GM23338 (cell line): ENCODE data around the gene TMEM219. TPM values are rescaled to one million over a fixed set of nuclear protein-coding genes. Genes with fewer than 3 reads are reported as not detected.

Experiments
- ATAC-seq: fragments of 200-7000 bp; cut with Tn5 transposase; 3 replicates; pipeline ENCODE4 v1.9.1; 2020
- DNase-seq: peaks from one replicate; pipeline ENCODE4 v3.0.0-alpha.2; 2015; ENCODE audit warnings: low spot score
- H2AFZ ChIP-seq: fragments of 200-600 bp; sonication (generic); 2 replicates; pipeline ENCODE4 v1.8.0; 2016; ENCODE audit warnings: antibody characterized with exemption, mild to moderate bottlenecking, moderate library complexity
- H3F3A ChIP-seq: fragments of 200-600 bp; sonication (generic); replicated peaks from 2 replicates; pipeline ENCODE4 v1.8.0; 2017; ENCODE audit warnings: antibody characterized with exemption, mixed run types, low read depth
- H3K27ac ChIP-seq: fragments of 200-600 bp; sonication (generic); 2 replicates; pipeline ENCODE4 v1.6.1; 2016; ENCODE audit warnings: low read depth
- H3K27me3 ChIP-seq: fragments of 200-600 bp; sonication (generic); 2 replicates; pipeline ENCODE4 v1.8.0; 2016; ENCODE audit warnings: mild to moderate bottlenecking, mixed run types, moderate library complexity; ENCODE audit not compliant: insufficient read depth
- H3K36me3 ChIP-seq: fragments of 200-600 bp; sonication (generic); 2 replicates; pipeline ENCODE4 v1.8.0; 2016; ENCODE audit warnings: mild to moderate bottlenecking; ENCODE audit not compliant: insufficient read depth
- H3K4me1 ChIP-seq: fragments of 200-600 bp; sonication (generic); 2 replicates; pipeline ENCODE4 v1.8.0; 2016; ENCODE audit warnings: mild to moderate bottlenecking, moderate library complexity; ENCODE audit not compliant: insufficient read depth
- H3K4me2 ChIP-seq: fragments of 200-600 bp; sonication (generic); 2 replicates; pipeline ENCODE4 v1.7.1; 2017; ENCODE audit warnings: mixed run types
- H3K4me3 ChIP-seq: fragments of 200-600 bp; sonication (generic); 2 replicates; pipeline ENCODE4 v1.6.1; 2016; ENCODE audit warnings: mixed run types
- H3K79me2 ChIP-seq: fragments of 200-600 bp; sonication (generic); replicated peaks from 2 replicates; pipeline ENCODE4 v1.8.0; 2017; ENCODE audit warnings: mild to moderate bottlenecking; ENCODE audit not compliant: insufficient read depth
- H3K9me2 ChIP-seq: fragments of 200-600 bp; sonication (generic); 2 replicates; pipeline ENCODE4 v1.8.0; 2017; ENCODE audit not compliant: insufficient read depth
- H4K20me1 ChIP-seq: fragments of 200-600 bp; sonication (generic); replicated peaks from 2 replicates; pipeline ENCODE4 v1.8.0; 2017; ENCODE audit warnings: mild to moderate bottlenecking; ENCODE audit not compliant: insufficient read depth
- H3K27ac Mint-ChIP-seq: 2 replicates; pipeline ENCODE4 v1.8.0; 2020; ENCODE audit warnings: inconsistent platforms, mild to moderate bottlenecking, moderate library complexity, mixed read lengths
- H3K27me3 Mint-ChIP-seq: 3 replicates; pipeline ENCODE4 v1.8.0; 2022; ENCODE audit warnings: low read depth, mild to moderate bottlenecking, moderate library complexity, mixed read lengths, inconsistent platforms; ENCODE audit not compliant: insufficient read depth, poor library complexity
- H3K36me3 Mint-ChIP-seq: 3 replicates; pipeline ENCODE4 v1.8.0; 2021; ENCODE audit warnings: low read depth, mild to moderate bottlenecking, inconsistent platforms, moderate library complexity, mixed read lengths
- H3K4me1 Mint-ChIP-seq: 3 replicates; pipeline ENCODE4 v1.8.0; 2020; ENCODE audit warnings: mild to moderate bottlenecking, inconsistent platforms, mixed read lengths
- H3K4me3 Mint-ChIP-seq: 3 replicates; pipeline ENCODE4 v1.8.0; 2021; ENCODE audit warnings: moderate library complexity, mild to moderate bottlenecking, inconsistent platforms, mixed read lengths
- H3K9me3 Mint-ChIP-seq: 3 replicates; pipeline ENCODE4 v1.8.0; 2020; ENCODE audit warnings: moderate library complexity, mild to moderate bottlenecking, inconsistent platforms, mixed read lengths
- CREB1 ChIP-seq: fragments of 250-450 bp; sonication (Bioruptor Pico); IDR thresholded peaks from 2 replicates; pipeline ENCODE4 v1.5.0; 2020; ENCODE audit warnings: low read depth, mild to moderate bottlenecking, moderate library complexity
- CTCF ChIP-seq, 2 experiments: fragments of 200-600 bp in 1 of 2; sonication (generic) in 1 of 2; conservative IDR thresholded peaks; 2 replicates each; pipeline versions ENCODE4 v1.5.1 to v1.6.1; 2016 to 2017; ENCODE audit warnings: antibody characterized with exemption in 2 of 2, low read depth in 2 of 2, mild to moderate bottlenecking in 2 of 2, moderate library complexity in 1 of 2
- ETS1 ChIP-seq: IDR thresholded peaks from 2 replicates; pipeline ENCODE4 v1.6.1; 2016; ENCODE audit warnings: antibody characterized with exemption
- EZH2 ChIP-seq: fragments of 200-600 bp; sonication (generic); IDR thresholded peaks from one replicate; pipeline ENCODE4 v1.8.0; 2017; ENCODE audit warnings: antibody characterized with exemption, mild to moderate bottlenecking, low read depth; ENCODE audit not compliant: unreplicated experiment
- EZH2phosphoT487 ChIP-seq: fragments of 200-600 bp; sonication (generic); IDR thresholded peaks from one replicate; pipeline ENCODE4 v1.8.1; 2018; ENCODE audit warnings: antibody characterized with exemption; ENCODE audit not compliant: unreplicated experiment
- JUNB ChIP-seq: IDR thresholded peaks from one replicate; pipeline ENCODE4 v1.6.1; 2016; ENCODE audit warnings: antibody characterized with exemption; ENCODE audit not compliant: unreplicated experiment
- NANOG ChIP-seq: IDR thresholded peaks from 2 replicates; pipeline ENCODE4 v1.6.1; 2016; ENCODE audit warnings: antibody characterized with exemption, borderline replicate concordance
- POLR2AphosphoS5 ChIP-seq: IDR thresholded peaks from 2 replicates; pipeline ENCODE4 v1.6.1; 2016; ENCODE audit warnings: antibody characterized with exemption, low read depth
- STAT1 ChIP-seq: IDR thresholded peaks from one replicate; pipeline ENCODE4 v1.6.1; 2016; ENCODE audit warnings: antibody characterized with exemption; ENCODE audit not compliant: unreplicated experiment
- ZNF114 ChIP-seq: fragments of 250-450 bp; sonication (Bioruptor Pico); IDR thresholded peaks from 2 replicates; pipeline ENCODE4 v1.5.0; 2020; ENCODE audit warnings: mild to moderate bottlenecking, moderate library complexity
- ZNF331 ChIP-seq: fragments of 250-450 bp; sonication (Bioruptor Pico); IDR thresholded peaks from 2 replicates; pipeline ENCODE4 v1.5.0; 2020; ENCODE audit warnings: low read depth, mild to moderate bottlenecking, moderate library complexity
- ZNF462 ChIP-seq: fragments of 250-450 bp; sonication (Bioruptor Pico); IDR thresholded peaks from 2 replicates; pipeline ENCODE4 v1.5.0; 2020; ENCODE audit warnings: mild to moderate bottlenecking, moderate library complexity
- polyA plus RNA-seq: library from polyadenylated mRNA; unstranded; fragments of >200 nt; fragmentation: Nextera tagmentation; extraction: Ambion mirVana; gene quantifications from 2 replicates; pipeline ENCODE4 v1.2.1, GENCODE V29; 2016
- total RNA-seq: library from RNA; depleted of rRNA; stranded (reverse); fragments of >200 nt; shearing (Covaris generic); gene quantifications from 2 replicates; pipeline ENCODE4 v1.2.3, GENCODE V29; 2014

The TMEM219 gene
- total and polyA plus RNA-seq, 2 experiments from 2014 or later, result 50.0 to 82.3 TPM

- DNase-seq (no peak), ATAC-seq (no peak)
- Mint-ChIP-seq H3K4me3 (no peak overlapping the region), H3K4me1 (peaks cover 4% of the 10 kb centered on the region), H3K36me3 (peaks cover 3% of the 10 kb centered on the region), H3K27ac (peak overlapping the region; percentile 63; the same call in 1 of the 2 replicates), H3K9me3 (no peaks in the 10 kb centered on the region), H3K27me3 (peaks cover 9% of the 10 kb centered on the region)
- Histone ChIP-seq H3F3A (no peaks in the 10 kb centered on the region), H2AFZ (no peak overlapping the region), H3K27me3 (no peaks in the 10 kb centered on the region), H3K27ac (no peak overlapping the region), H3K79me2 (no peaks in the 10 kb centered on the region), H3K4me2 (no peak overlapping the region), H3K36me3 (no peaks in the 10 kb centered on the region), H3K9me2 (no peaks in the 10 kb centered on the region), H4K20me1 (no peaks in the 10 kb centered on the region; the same call in 1 of the 2 replicates), H3K4me3 (no peak overlapping the region), H3K4me1 (peaks cover 6% of the 10 kb centered on the region; the same call in 1 of the 2 replicates)
- TF ChIP-seq EZH2phosphoT487, result no peak
Observed at GRCh38 chr16:29913514-29913913, 48.4 kb upstream of the TMEM219 start.

GRCh38 chr16:29915590-29916247 is 46.2 kb upstream of the TMEM219 start:
- ATAC-seq, result no peak
- TF ChIP-seq CREB1 (no peak), NANOG (no peak), CTCF (conservative IDR thresholded peaks at IDR 0.05; ENCODE audit: low read depth in 2 of 2) (no peak), ZNF331 (no peak), ZNF462 (CRISPR knock-in tag) (no peak), EZH2 (no peak), STAT1 (no peak), POLR2AphosphoS5 (no peak), ZNF114 (no peak), EZH2phosphoT487 (no peak), ETS1 (no peak), JUNB (no peak)

More at GRCh38 chr16:29915590-29916247, 46.2 kb upstream of the TMEM219 start:
- DNase-seq, result no peak
- Histone ChIP-seq H2AFZ (no peak overlapping the region), H3K4me3 (no peak overlapping the region), H3K36me3 (peaks cover 3% of the 10 kb centered on the region; the same call in 1 of the 2 replicates), H3K79me2 (no peaks in the 10 kb centered on the region), H3K27ac (no peak overlapping the region), H3K9me2 (no peaks in the 10 kb centered on the region), H3F3A (no peaks in the 10 kb centered on the region), H3K4me2 (no peak overlapping the region), H3K27me3 (no peaks in the 10 kb centered on the region), H4K20me1 (no peaks in the 10 kb centered on the region; the same call in 1 of the 2 replicates), H3K4me1 (peaks cover 6% of the 10 kb centered on the region; the same call in 1 of the 2 replicates)
- H3K9me3 Mint-ChIP-seq, result no peaks in the 10 kb centered on the region
- H3K4me3 Mint-ChIP-seq, result no peak overlapping the region
- H3K27me3 Mint-ChIP-seq, result peaks cover 9% of the 10 kb centered on the region
- no peak overlapping the region for H3K27ac Mint-ChIP-seq
- peaks cover 3% of the 10 kb centered on the region for H3K36me3 Mint-ChIP-seq
- H3K4me1 Mint-ChIP-seq, result peaks cover 4% of the 10 kb centered on the region
